OCI-LY3 (cell line): ENCODE measurements around the gene BCAR3.

Source experiments
- H2AFZ ChIP-seq: fragments of 200-600, 300-600 bp; shearing (Covaris generic); 2 replicates; pipeline ENCODE4 v1.6.0; 2014; ENCODE audit warnings: antibody characterized with exemption, low read depth, low read length
- H3K27ac ChIP-seq: fragments of 200-600, 300-600 bp; sonication (generic); 2 replicates; pipeline ENCODE4 v1.5.1; 2014; ENCODE audit warnings: mild to moderate bottlenecking, low read length, moderate library complexity, mixed read lengths
- H3K27me3 ChIP-seq: fragments of 200-600, 300-600 bp; sonication (generic); 2 replicates; pipeline ENCODE4 v1.6.1; 2014; ENCODE audit warnings: low read depth, low read length, mixed read lengths
- H3K36me3 ChIP-seq: fragments of 200-600, 300-600 bp; sonication (generic); replicated peaks from 2 replicates; pipeline ENCODE3; 2014; ENCODE audit warnings: low read depth, low read length, mixed read lengths
- H3K4me1 ChIP-seq: fragments of 300-600, 200-600 bp; sonication (generic); 2 replicates; pipeline ENCODE4 v1.6.1; 2014; ENCODE audit warnings: low read length, mixed read lengths
- H3K4me2 ChIP-seq: fragments of 200-600, 300-600 bp; sonication (generic); 2 replicates; pipeline ENCODE4 v1.6.1; 2014; ENCODE audit warnings: low read length, mixed read lengths
- H3K4me3 ChIP-seq: fragments of 300-600, 200-600 bp; sonication (generic); 2 replicates; pipeline ENCODE4 v1.5.1; 2014; ENCODE audit warnings: antibody characterized with exemption, mild to moderate bottlenecking, low read length, moderate library complexity
- H3K79me2 ChIP-seq: fragments of 300-600, 200-600 bp; shearing (Covaris generic); 2 replicates; pipeline ENCODE4 v1.6.1; 2014; ENCODE audit warnings: mild to moderate bottlenecking, low read length, mixed read lengths
- H3K9ac ChIP-seq: fragments of 300-600, 200-600 bp; shearing (Covaris generic); 2 replicates; pipeline ENCODE4 v1.6.0; 2014; ENCODE audit warnings: mild to moderate bottlenecking, low read length, moderate library complexity
- H3K9me3 ChIP-seq: fragments of 200-600, 300-600 bp; shearing (Covaris generic); 2 replicates; pipeline ENCODE4 v1.6.1; 2014; ENCODE audit warnings: low read length, mixed read lengths; ENCODE audit not compliant: insufficient read depth
- H4K20me1 ChIP-seq: fragments of 200-600, 300-600 bp; sonication (generic); 2 replicates; pipeline ENCODE4 v1.6.1; 2016; ENCODE audit warnings: low read length, mixed read lengths; ENCODE audit not compliant: insufficient read depth
- EZH2phosphoT487 ChIP-seq: fragments of 200-600 bp; shearing (Covaris generic); IDR thresholded peaks from 2 replicates; pipeline ENCODE4 v1.6.1; 2018; ENCODE audit warnings: antibody characterized with exemption, mixed run types, low read depth
- TF ChIP-seq, protein P1 (sequence below): fragments of 200-600, 300-600 bp; sonication (generic); IDR thresholded peaks from 2 replicates; pipeline ENCODE4 v1.5.1; 2014; ENCODE audit warnings: antibody characterized with exemption, low read length, low read depth

Gene BCAR3

DNA sequence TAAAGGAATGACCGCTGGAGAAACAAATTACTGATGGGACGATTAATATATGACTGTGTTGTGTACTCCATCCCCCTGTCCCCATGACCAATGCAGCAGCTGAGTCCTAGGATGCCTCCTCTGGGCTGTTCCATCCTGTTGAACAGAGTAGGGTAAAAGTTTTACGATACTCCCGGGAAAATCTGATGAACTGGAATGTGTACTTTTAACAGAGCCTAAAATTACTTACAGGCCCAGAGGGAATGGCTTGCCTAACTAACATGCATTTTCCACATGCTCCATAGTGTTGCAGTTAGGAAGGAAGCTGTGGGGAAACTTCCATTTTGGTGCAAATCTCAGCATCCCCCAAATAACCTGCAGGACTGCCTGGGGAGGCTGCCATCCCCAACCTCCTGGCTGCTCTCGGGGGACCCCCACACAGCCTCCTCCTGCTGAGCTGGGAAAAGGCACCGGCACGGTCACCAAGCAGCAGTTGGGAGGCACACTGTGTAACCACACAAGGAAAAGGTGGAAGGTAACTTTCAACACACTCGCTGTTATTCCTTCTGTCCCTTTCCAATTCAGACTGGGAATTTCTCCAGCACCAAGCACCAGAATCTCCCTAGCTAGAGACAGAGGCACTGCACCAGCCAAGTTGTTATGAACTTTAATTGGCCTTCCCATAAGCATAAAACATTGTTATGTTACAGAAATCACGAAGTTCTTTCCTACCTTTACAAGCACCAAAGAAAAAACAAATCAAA, 97.2 kb downstream of the BCAR3 start:
- Histone ChIP-seq H3K27ac (no peak overlapping the region), H3K9ac (no peak overlapping the region), H3K9me3 (no peaks in the 10 kb centered on the region), H3K79me2 (no peaks in the 10 kb centered on the region), H3K27me3 (no peaks in the 10 kb centered on the region), H3K4me1 (no peaks in the 10 kb centered on the region), H2AFZ (no peak overlapping the region), H4K20me1 (no peaks in the 10 kb centered on the region; the same call in 1 of the 2 replicates), H3K36me3 (peaks cover 20% of the 10 kb centered on the region), H3K4me2 (no peak overlapping the region), H3K4me3 (no peak overlapping the region)
- TF ChIP-seq EZH2phosphoT487: no peak
- TF ChIP-seq, protein P1, sequence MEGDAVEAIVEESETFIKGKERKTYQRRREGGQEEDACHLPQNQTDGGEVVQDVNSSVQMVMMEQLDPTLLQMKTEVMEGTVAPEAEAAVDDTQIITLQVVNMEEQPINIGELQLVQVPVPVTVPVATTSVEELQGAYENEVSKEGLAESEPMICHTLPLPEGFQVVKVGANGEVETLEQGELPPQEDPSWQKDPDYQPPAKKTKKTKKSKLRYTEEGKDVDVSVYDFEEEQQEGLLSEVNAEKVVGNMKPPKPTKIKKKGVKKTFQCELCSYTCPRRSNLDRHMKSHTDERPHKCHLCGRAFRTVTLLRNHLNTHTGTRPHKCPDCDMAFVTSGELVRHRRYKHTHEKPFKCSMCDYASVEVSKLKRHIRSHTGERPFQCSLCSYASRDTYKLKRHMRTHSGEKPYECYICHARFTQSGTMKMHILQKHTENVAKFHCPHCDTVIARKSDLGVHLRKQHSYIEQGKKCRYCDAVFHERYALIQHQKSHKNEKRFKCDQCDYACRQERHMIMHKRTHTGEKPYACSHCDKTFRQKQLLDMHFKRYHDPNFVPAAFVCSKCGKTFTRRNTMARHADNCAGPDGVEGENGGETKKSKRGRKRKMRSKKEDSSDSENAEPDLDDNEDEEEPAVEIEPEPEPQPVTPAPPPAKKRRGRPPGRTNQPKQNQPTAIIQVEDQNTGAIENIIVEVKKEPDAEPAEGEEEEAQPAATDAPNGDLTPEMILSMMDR: no peak

DNA sequence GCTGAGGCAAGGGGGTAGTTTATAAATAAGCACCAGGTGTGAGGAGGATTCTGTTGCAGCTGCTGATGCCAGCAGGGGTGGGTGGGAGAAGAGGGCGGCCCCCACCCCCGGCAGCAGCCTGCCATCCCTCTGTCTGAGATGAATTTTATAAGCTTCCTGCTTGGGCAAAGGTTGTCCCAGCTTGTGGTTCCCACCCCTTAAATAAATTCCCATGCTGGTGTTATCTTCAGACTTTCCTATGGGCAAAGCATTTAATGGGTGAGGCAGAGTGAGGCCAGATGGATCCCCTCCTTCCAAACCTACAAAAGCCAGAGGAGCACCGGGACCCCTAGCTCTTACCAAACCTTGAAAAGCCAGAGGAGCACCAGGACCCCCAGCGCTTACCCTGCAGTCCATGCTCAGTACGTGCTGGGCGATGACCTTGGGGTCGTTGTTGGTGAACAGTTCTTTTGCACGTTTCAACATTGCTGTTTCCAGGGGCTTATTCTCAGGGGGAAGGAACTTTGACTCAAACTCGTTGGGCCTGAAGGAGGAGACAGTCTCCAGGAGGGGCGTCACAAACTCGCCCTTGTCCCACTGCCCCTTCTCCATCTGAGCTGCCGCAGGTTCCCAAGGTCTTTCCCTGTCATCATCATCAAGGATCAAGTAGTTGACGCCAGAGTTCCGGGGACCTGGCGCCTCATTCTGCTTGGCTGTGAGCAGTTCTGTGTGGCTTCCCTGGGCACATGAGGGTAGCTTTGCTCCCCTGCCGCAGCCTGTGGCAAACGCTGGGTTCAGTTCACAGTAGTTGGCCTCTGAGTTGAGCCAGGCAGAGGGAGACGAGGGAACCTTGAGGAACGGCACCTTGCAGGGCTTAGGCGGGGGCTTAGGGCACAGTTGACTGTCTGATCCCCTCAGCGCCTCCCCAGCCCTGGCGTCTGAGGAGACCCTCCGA, 99.5 kb downstream of the BCAR3 start:
- no peaks in the 10 kb centered on the region; the same call in 1 of the 2 replicates for H4K20me1 ChIP-seq
- peaks cover 14% of the 10 kb centered on the region for H3K36me3 ChIP-seq
- H3K4me3 ChIP-seq: no peak overlapping the region
- H3K9ac ChIP-seq: no peak overlapping the region
- no peaks in the 10 kb centered on the region for H3K9me3 ChIP-seq
- H3K27me3 ChIP-seq: no peaks in the 10 kb centered on the region
- H3K27ac ChIP-seq: no peak overlapping the region
- H3K4me2 ChIP-seq: no peak overlapping the region
- H3K4me1 ChIP-seq: no peaks in the 10 kb centered on the region
- no peak for TF ChIP-seq EZH2phosphoT487
- TF ChIP-seq, protein P1: no peak
- no peak overlapping the region for H2AFZ ChIP-seq
- H3K79me2 ChIP-seq: no peaks in the 10 kb centered on the region

DNA sequence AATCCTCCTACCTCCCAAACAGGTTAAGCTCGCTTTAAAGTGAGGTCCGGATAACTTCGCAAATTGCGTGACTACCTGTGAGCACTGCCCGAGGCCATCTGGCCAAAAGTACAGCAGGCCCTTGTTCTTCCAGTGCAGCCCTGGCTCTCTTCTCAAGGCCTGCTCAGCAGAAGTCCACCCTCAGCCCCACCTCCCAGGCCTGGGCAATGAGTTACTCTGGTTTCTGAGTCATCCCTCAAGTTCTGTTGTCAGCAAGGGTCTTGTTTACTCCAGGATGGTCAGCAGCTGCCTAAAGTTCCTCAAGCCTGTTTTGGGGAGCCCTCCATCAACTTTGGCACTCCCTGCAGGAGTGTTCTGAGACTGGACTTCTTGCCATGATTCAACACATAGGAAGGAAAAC, 101.7 kb downstream of the BCAR3 start:
- Histone ChIP-seq H4K20me1 (no peaks in the 10 kb centered on the region; the same call in 1 of the 2 replicates), H3K79me2 (no peaks in the 10 kb centered on the region), H3K4me1 (no peaks in the 10 kb centered on the region), H3K4me3 (no peak overlapping the region), H3K27ac (no peak overlapping the region), H2AFZ (no peak overlapping the region), H3K9me3 (no peaks in the 10 kb centered on the region), H3K36me3 (peaks cover 13% of the 10 kb centered on the region), H3K4me2 (no peak overlapping the region), H3K27me3 (no peaks in the 10 kb centered on the region), H3K9ac (no peak overlapping the region)
- no peak for TF ChIP-seq EZH2phosphoT487
- TF ChIP-seq, protein P1: no peak
